ENCODE results near the gene ARHGAP18. TPM values are rescaled to one million over a fixed set of nuclear protein-coding genes. Genes with fewer than 3 reads are reported as not detected.
A peak's percentile ranks its signal among the peaks of the same experiment; 100 is the strongest.

Gene ARHGAP18
- total RNA-seq, 4 donors from 2014 or later = 5.2 to 15.9 (median 7.4) TPM

GRCh38 chr6:129628101-129628815 lies 81.7 kb downstream of the ARHGAP18 start:
- TF ChIP-seq CTCF (IDR thresholded peaks at IDR 0.05) (no peak), POLR2AphosphoS5 (IDR thresholded peaks at IDR 0.05) (no peak), EP300 (IDR thresholded peaks at IDR 0.05) (no peak), POLR2A (IDR thresholded peaks at IDR 0.05; ENCODE audit: low read depth) (no peak)
- no peaks in the 10 kb centered on the region for H3K9me3 ChIP-seq
- 91% methylated on average over 2 of the region's 2 CpGs for WGBS
- H3K27ac ChIP-seq (replicated peaks in 1 of 4) = peak overlapping the region in 1 of 4 donors; percentile 15
- no peaks in the 10 kb centered on the region for H3K4me1 ChIP-seq
- intact Hi-C loops (cut with DNase I) = no loop called here
- H3K4me3 ChIP-seq = no peak overlapping the region
- H3K36me3 ChIP-seq = peaks cover 0 to 3% (median 0%) of the 10 kb centered on the region in 4 donors
- DNase-seq (ENCODE audit: extremely low spot score) = no peak
- H3K27me3 ChIP-seq = no peaks in the 10 kb centered on the region

DNA sequence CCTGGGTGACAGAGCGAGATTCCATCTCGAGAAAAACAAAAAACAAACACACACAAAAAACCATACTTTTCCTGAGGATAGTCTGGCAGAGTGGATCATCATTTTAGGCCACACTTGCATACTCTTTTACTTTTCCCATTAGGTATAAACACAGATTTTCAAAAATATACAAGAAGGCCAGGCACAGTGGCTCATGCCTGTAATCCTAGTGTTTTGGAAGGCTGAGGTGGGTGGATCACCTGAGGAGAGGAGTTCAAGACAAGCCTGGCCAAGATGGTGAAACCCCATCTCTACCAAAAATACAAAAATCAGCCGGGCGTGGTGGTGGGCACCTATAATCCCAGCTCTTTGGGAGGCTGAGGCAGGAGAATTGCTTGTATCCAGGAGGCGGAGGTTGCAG lies 85.5 kb downstream of the ARHGAP18 start:
- H3K27ac ChIP-seq (replicated peaks in 1 of 4) = no peak overlapping the region
- peaks cover 0 to 3% (median 0%) of the 10 kb centered on the region in 4 donors for H3K36me3 ChIP-seq
- no peak for TF ChIP-seq CTCF (IDR thresholded peaks at IDR 0.05)
- no peak for TF ChIP-seq POLR2A (IDR thresholded peaks at IDR 0.05; ENCODE audit: low read depth)
- TF ChIP-seq POLR2AphosphoS5 (IDR thresholded peaks at IDR 0.05) = no peak
- TF ChIP-seq EP300 (IDR thresholded peaks at IDR 0.05) = no peak
- WGBS = 97% methylated on average over 5 of the region's 5 CpGs
- no peak overlapping the region for H3K4me3 ChIP-seq
- no peaks in the 10 kb centered on the region for H3K4me1 ChIP-seq
- intact Hi-C loops (cut with DNase I) = no loop called here
- H3K9me3 ChIP-seq = no peaks in the 10 kb centered on the region
- no peak for DNase-seq (ENCODE audit: extremely low spot score)
- no peaks in the 10 kb centered on the region for H3K27me3 ChIP-seq

DNA sequence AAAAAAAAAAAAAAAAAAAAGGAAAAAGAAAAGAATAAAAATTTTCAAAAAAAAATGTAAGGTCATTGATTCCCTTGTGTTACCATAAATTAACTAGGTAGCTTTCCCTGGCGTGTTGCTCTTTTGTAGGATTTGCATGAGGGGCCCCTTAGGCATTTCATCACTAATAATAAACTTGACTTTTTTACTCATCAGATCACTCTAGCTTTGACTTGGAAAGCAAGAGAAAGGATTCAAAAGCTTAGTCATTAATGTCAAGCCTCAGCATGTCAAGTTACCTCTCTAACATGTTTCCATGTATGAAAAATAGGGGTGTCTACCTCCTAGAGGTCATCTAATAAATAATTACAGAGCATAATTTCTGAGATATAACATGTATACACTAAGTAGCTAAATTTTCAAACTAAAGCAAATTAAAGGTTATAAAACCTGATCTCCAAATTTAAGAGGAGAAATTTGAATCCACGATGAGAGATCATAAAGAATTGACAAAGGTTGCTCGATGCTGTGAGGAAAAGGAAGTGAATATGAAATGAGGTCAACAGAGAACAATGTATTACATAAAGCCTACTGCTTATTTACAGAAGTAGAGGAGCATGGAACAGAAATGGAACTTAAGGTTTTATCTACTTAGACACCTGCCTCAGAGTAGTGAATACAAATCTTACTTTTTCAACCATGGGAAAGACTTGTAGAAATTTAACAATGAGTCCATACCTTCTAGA lies 86.8 kb downstream of the ARHGAP18 start:
- DNase-seq (ENCODE audit: extremely low spot score) = no peak
- intact Hi-C loops (cut with DNase I) = no loop called here

DNA sequence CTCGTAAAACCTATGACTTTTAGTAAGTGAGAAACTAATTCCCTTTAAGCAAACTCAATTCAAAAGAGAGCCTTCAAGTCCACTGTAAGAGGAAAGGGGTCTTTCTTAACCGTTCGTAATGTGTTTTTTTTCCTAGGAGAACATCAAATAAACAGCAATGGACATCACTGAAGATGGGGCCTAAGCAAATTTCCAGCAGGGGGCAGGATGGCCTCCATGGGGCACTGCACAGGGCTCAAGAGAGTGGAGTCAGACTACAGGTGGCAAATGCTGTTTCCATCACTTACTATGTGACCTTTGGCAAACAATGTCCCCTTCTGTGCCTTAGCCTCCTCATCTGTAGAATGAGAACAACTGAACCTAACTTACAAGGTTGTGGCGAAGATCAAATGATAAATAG lies 88.7 kb downstream of the ARHGAP18 start:
- Histone ChIP-seq H3K27me3 (no peaks in the 10 kb centered on the region), H3K9me3 (no peaks in the 10 kb centered on the region), H3K27ac (replicated peaks in 1 of 4) (no peak overlapping the region), H3K4me3 (no peak overlapping the region), H3K36me3 (no peaks in the 10 kb centered on the region), H3K4me1 (no peaks in the 10 kb centered on the region)
- peak in 1 of 3 experiments; percentile 13 for TF ChIP-seq CTCF (IDR thresholded peaks at IDR 0.05)
- no peak for TF ChIP-seq EP300 (IDR thresholded peaks at IDR 0.05)
- intact Hi-C loops (cut with DNase I) = no loop called here
- 93% methylated on average over 4 of the region's 4 CpGs for WGBS
- DNase-seq (ENCODE audit: extremely low spot score) = no peak

More for the DNA sequence above, 86.8 kb downstream of the ARHGAP18 start:
- H3K9me3 ChIP-seq = no peaks in the 10 kb centered on the region
- no peak overlapping the region for H3K27ac ChIP-seq (replicated peaks in 1 of 4)
- no peak overlapping the region for H3K4me3 ChIP-seq
- no peak for TF ChIP-seq EP300 (IDR thresholded peaks at IDR 0.05)
- TF ChIP-seq CTCF (IDR thresholded peaks at IDR 0.05) = no peak
- no peak for TF ChIP-seq POLR2A (IDR thresholded peaks at IDR 0.05; ENCODE audit: low read depth)
- no peak for TF ChIP-seq POLR2AphosphoS5 (IDR thresholded peaks at IDR 0.05)
- no peaks in the 10 kb centered on the region for H3K4me1 ChIP-seq
- WGBS = 83% methylated on average over 3 of the region's 3 CpGs
- H3K27me3 ChIP-seq = no peaks in the 10 kb centered on the region
- no peaks in the 10 kb centered on the region for H3K36me3 ChIP-seq

Measured in esophagus muscularis mucosa (tissue), 4 donors.